Activated CD4-positive, alpha-beta memory T cell treated with anti-CD3 and anti-CD28 coated beads for 36 hours (primary cell): ENCODE data around the gene ILK. TPM values are rescaled to one million over a fixed set of nuclear protein-coding genes. Genes with fewer than 3 reads are reported as not detected.

Source experiments
- CTCF ChIA-PET: fragments of 350-600 bp; sonication (Branson Sonifier 250); formaldehyde crosslinking; loops from one replicate; lab custom pipeline; 2021; ENCODE audit warnings: antibody characterized with exemption, inconsistent platforms; lab: Charles Lee
- POLR2A ChIA-PET: fragments of 350-600 bp; sonication (Branson Sonifier 250); formaldehyde crosslinking; loops from one replicate; lab custom pipeline; 2021; ENCODE audit warnings: antibody characterized with exemption; lab: Charles Lee
- DNase-seq: peaks from one replicate; pipeline ENCODE4 v3.0.0-alpha.2; 2020
- H3K27ac Mint-ChIP-seq: one replicate; pipeline ENCODE4 v1.8.0; 2021; ENCODE audit warnings: mixed read lengths
- H3K27me3 Mint-ChIP-seq: one replicate; pipeline ENCODE4 v1.8.0; 2021; ENCODE audit warnings: mixed read lengths
- H3K36me3 Mint-ChIP-seq: one replicate; pipeline ENCODE4 v1.8.0; 2021; ENCODE audit warnings: mixed read lengths
- H3K4me1 Mint-ChIP-seq: one replicate; pipeline ENCODE4 v1.8.0; 2021; ENCODE audit warnings: low read depth, mixed read lengths
- H3K4me3 Mint-ChIP-seq: one replicate; pipeline ENCODE4 v1.8.0; 2021; ENCODE audit warnings: mild to moderate bottlenecking, mixed read lengths
- H3K9me3 Mint-ChIP-seq: one replicate; pipeline ENCODE4 v1.8.0; 2021; ENCODE audit warnings: mixed read lengths
- intact Hi-C: fragments of 100-400 bp; cut with micrococcal nuclease; formaldehyde crosslinking; loops from one replicate; pipeline ENCODE4 v1.15.1; 2023
- total RNA-seq, 2 experiments: library from RNA; stranded (reverse); gene quantifications; one replicate each; pipeline ENCODE4 v1.2.3, GENCODE V29; 2021

The ILK gene
- total RNA-seq, 2 experiments from 2014 or later, result 89.2 to 95.8 TPM

DNA sequence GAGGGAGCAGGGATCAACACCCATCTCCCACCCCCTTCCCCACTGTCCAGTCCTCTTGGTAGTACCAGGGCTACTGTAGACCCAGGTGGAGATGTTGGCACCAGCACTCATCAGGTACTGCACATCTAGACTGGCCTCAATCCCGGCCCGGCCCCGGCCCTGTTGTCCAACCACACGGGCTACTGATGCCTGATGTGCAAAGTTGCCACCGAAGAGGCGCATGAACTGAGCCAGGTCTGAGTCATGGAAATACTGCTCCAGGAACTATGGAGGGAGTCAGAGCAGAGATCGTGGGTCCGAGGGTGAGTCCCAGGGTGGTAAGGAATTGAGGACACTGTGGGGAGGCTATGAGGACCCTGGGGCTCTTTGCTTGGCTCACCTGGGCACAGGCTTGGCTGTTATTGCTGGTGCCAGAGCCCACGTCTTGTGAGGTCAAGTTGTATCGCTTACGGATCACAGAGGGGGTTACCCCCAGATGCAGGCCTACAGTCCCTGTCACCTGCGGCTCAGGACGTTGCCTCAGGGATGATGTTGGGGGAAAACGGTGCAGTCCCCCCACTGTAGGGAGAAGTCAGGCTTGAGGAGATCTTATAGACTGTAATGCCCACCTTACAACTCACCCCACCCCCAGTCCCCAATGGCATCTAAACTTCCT is 13.1 kb downstream of the ILK start:
- H3K4me1 Mint-ChIP-seq, result peaks cover 10% of the 10 kb centered on the region
- intact Hi-C loops, result loop anchor here (10.0 kb wide), 1 partner anchor 1058 kb away; the partner anchor contains the start of gene CYB5R2
- no peak overlapping the region for H3K27ac Mint-ChIP-seq
- ChIA-PET POLR2A (no interaction called here), CTCF (interaction anchor here (1.1 to 3.9 kb wide), 2 partner anchors 13 to 51 kb away, joined by 3 to 31 read pairs; partner anchors contain the start of genes ILK and RRP8)
- no peak overlapping the region for H3K4me3 Mint-ChIP-seq
- no peaks in the 10 kb centered on the region for H3K27me3 Mint-ChIP-seq
- no peak for DNase-seq
- no peaks in the 10 kb centered on the region for H3K9me3 Mint-ChIP-seq
- H3K36me3 Mint-ChIP-seq, result peaks cover 6% of the 10 kb centered on the region

DNA sequence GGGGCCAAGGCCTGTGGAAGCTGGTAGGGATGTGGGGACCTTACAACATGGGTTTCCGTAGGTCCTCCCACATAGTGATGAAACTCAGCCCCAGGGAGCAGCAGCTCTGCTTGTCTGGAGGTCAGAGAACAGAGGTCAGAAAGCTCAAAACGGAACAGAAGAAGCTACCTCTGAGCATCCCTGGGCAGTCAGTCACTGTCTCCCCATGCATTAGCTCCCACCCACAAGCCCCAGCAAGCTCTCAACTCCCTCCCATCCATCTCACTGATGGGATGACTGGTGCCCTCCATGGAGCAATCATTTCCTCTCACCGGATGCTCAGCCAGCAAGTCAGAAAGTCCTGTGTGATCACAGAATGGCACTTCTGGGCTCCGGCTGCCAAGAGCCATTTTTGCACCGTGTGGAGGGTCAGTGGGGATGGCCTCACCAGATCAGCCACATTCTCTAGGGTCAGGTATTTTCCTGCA is 13.8 kb downstream of the ILK start:
- Mint-ChIP-seq H3K27ac (no peak overlapping the region), H3K9me3 (no peaks in the 10 kb centered on the region), H3K27me3 (no peaks in the 10 kb centered on the region), H3K36me3 (peaks cover 6% of the 10 kb centered on the region), H3K4me3 (peak overlapping the region; percentile 12), H3K4me1 (peaks cover 10% of the 10 kb centered on the region)
- peak; percentile 21 for DNase-seq
- ChIA-PET CTCF (interaction anchor here (0.6 to 3.9 kb wide), 13 partner anchors 9 to 139 kb away, joined by 3 to 35 read pairs (median 4); partner anchors contain the start of genes ARFIP2, ILK, MRPL17 and RRP8), POLR2A (interaction anchor here (2.3 to 2.8 kb wide), 3 partner anchors 9 to 65 kb away, joined by 20 to 23 read pairs (median 20); partner anchors contain the start of genes ILK, MRPL17 and RRP8)
- intact Hi-C loops, result loop anchor here (10.0 kb wide), 1 partner anchor 1057 kb away; the partner anchor contains the start of gene CYB5R2

DNA sequence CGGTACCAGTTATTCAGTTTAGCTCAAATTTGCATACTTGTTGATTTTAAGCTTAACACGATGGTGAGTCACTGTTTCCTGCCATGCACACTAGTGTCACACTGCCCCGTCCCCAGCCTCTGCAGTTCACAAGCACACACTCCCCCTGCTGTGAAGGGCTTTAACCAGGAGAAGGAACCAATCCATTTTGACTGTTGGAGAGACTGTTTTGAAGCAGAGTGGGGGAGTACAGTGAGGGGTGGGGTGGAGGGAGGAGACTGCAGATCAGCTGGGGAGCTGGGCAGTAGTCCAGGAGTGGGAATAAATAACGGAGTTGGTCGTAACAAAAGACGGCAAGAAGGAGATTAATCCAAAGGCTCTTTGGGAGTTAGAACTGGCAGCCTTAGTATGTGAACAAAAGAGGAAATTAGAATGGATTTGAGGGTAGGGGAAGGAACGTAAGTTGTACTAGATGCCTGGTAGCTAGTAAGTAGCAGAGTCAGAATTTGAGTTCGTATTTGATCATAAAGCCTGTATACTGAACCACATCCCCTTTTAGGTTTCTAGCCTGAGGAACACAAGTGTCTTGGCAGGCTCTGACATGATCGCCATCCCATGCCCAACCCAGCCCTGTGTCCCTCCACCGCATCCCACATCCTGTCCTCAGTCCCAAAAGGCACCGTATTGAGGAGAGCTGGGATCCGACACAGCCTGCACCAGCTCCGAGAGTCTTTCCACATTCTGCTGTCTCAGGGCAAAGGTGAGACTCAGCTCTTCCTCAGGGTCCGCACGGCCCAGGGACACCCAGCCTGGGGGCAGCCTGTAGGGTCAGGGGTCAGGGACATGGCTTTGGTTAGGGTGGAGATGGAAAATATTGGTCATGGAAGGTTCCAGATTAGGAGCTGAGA is 14.8 kb downstream of the ILK start:
- H3K27me3 Mint-ChIP-seq, result no peaks in the 10 kb centered on the region
- no peaks in the 10 kb centered on the region for H3K9me3 Mint-ChIP-seq
- ChIA-PET POLR2A (interaction anchor here (0.6 to 2.8 kb wide), 10 partner anchors 9 to 228 kb away, joined by 3 to 23 read pairs (median 4); partner anchors contain the start of genes ILK, MRPL17, RRP8 and SMPD1), CTCF (interaction anchor here (0.6 to 3.9 kb wide), 24 partner anchors 9 to 239 kb away, joined by 3 to 35 read pairs (median 4); partner anchors contain the start of genes ARFIP2, ILK, MRPL17 and RRP8)
- peak; percentile 83 for DNase-seq
- H3K4me1 Mint-ChIP-seq, result peaks cover 10% of the 10 kb centered on the region
- no peak overlapping the region for H3K27ac Mint-ChIP-seq
- no peak overlapping the region for H3K4me3 Mint-ChIP-seq
- peaks cover 6% of the 10 kb centered on the region for H3K36me3 Mint-ChIP-seq
- intact Hi-C loops, result loop anchor here (1.0 to 10.0 kb wide), 6 partner anchors 14 to 1056 kb away; partner anchors contain the start of genes CYB5R2, MRPL17 and TRIM5

GRCh38 chr11:6619004-6619745 is 15.6 kb downstream of the ILK start, which contains the start of gene TPP1:
TPP1 (minus strand) TSS chr11:6619422; CDS start chr11:6619400, 22 bp downstream.
- POLR2A ChIA-PET, result interaction anchor here (0.6 to 2.8 kb wide), 10 partner anchors 8 to 229 kb away, joined by 3 to 23 read pairs (median 4); partner anchors contain the start of genes ILK, MRPL17, RRP8 and SMPD1
- Mint-ChIP-seq H3K9me3 (no peaks in the 10 kb centered on the region), H3K27me3 (no peaks in the 10 kb centered on the region), H3K4me3 (no peak within 1 kb of the TSS), H3K4me1 (peaks cover 10% of the 10 kb centered on the region), H3K27ac (no peak within 1 kb of the TSS), H3K36me3 (peaks cover 6% of the 10 kb centered on the region)
- intact Hi-C loops, result loop anchor here (1.0 to 10.0 kb wide), 4 partner anchors 28 to 1056 kb away; partner anchors contain the start of genes CYB5R2, MRPL17 and TRIM5
- CTCF ChIA-PET, result interaction anchor here (0.7 to 3.9 kb wide), 20 partner anchors 9 to 240 kb away, joined by 3 to 35 read pairs (median 5); partner anchors contain the start of genes ARFIP2, ILK, MRPL17 and RRP8
- peak; percentile 93 for DNase-seq

GRCh38 chr11:6620636-6621035 is 17.1 kb downstream of the ILK start:
- no peaks in the 10 kb centered on the region for H3K9me3 Mint-ChIP-seq
- H3K36me3 Mint-ChIP-seq, result peaks cover 5% of the 10 kb centered on the region
- CTCF ChIA-PET, result interaction anchor here (0.6 to 1.9 kb wide), 6 partner anchors 7 to 241 kb away, joined by 3 to 10 read pairs (median 4); partner anchors contain the start of genes MRPL17 and TAF10
- no peak overlapping the region for H3K27ac Mint-ChIP-seq
- POLR2A ChIA-PET, result interaction anchor here (0.7 to 1.0 kb wide), 2 partner anchors 11 to 26 kb away, joined by 3 read pairs; no protein-coding TSS in a partner anchor
- DNase-seq, result no peak
- H3K4me3 Mint-ChIP-seq, result no peak overlapping the region
- peaks cover 10% of the 10 kb centered on the region for H3K4me1 Mint-ChIP-seq
- intact Hi-C loops, result no loop called here
- H3K27me3 Mint-ChIP-seq, result no peaks in the 10 kb centered on the region

DNA sequence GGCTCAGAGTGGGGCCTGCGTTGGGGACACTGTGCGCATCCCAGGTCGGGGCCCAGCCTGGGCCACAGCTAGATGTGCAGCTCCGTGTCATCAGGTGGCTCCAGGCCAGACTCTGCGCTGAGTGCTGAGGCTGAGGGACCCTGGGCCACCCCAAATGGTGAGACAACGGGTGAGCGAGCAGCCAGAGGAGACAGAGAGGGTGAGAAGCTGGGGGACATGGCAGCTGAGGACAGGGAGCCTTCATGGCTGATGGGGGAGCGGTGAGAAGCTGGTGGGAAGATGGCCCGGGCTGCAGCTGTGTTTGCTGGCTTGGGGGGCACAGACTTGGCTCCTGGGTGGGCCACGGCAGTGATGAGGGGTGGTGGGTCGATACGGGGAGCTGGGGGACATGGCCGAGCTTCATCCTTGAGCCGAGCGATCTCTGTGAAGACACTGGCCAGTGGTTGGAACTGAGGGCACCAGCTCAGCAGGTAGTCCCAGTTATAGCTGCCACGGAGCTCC is 18.2 kb downstream of the ILK start:
- H3K27ac Mint-ChIP-seq, result no peak overlapping the region
- intact Hi-C loops, result no loop called here
- H3K9me3 Mint-ChIP-seq, result no peaks in the 10 kb centered on the region
- H3K4me1 Mint-ChIP-seq, result peaks cover 4% of the 10 kb centered on the region
- CTCF ChIA-PET, result interaction anchor here (0.8 to 1.9 kb wide), 3 partner anchors 9 to 243 kb away, joined by 3 to 10 read pairs (median 9); partner anchors contain the start of gene MRPL17
- no peaks in the 10 kb centered on the region for H3K27me3 Mint-ChIP-seq
- no peak overlapping the region for H3K4me3 Mint-ChIP-seq
- POLR2A ChIA-PET, result interaction anchor here (0.7 to 1.3 kb wide), 5 partner anchors 10 to 73 kb away, joined by 3 to 6 read pairs (median 3); partner anchors contain the start of gene TAF10
- DNase-seq, result no peak
- H3K36me3 Mint-ChIP-seq, result no peaks in the 10 kb centered on the region

- Mint-ChIP-seq H3K27ac (no peak overlapping the region), H3K9me3 (no peaks in the 10 kb centered on the region), H3K36me3 (no peaks in the 10 kb centered on the region), H3K27me3 (no peaks in the 10 kb centered on the region), H3K4me1 (peaks cover 12% of the 10 kb centered on the region), H3K4me3 (no peak overlapping the region)
- intact Hi-C loops, result no loop called here
- no peak for DNase-seq
- ChIA-PET POLR2A (interaction anchor here (0.7 to 1.3 kb wide), 4 partner anchors 11 to 72 kb away, joined by 3 to 6 read pairs (median 3); partner anchors contain the start of gene TAF10), CTCF (no interaction called here)
Observed at GRCh38 chr11:6622261-6623171, 18.9 kb downstream of the ILK start.

GRCh38 chr11:6623391-6624363 is 20.1 kb downstream of the ILK start:
- no peak for DNase-seq
- ChIA-PET CTCF (interaction anchor here (0.9 kb wide), 1 partner anchor 12 kb away, joined by 3 read pairs; the partner anchor contains the start of gene TAF10), POLR2A (no interaction called here)
- H3K27ac Mint-ChIP-seq, result no peak overlapping the region
- intact Hi-C loops, result no loop called here
- no peaks in the 10 kb centered on the region for H3K9me3 Mint-ChIP-seq
- peaks cover 20% of the 10 kb centered on the region for H3K4me1 Mint-ChIP-seq
- H3K36me3 Mint-ChIP-seq, result no peaks in the 10 kb centered on the region
- no peak overlapping the region for H3K4me3 Mint-ChIP-seq
- H3K27me3 Mint-ChIP-seq, result no peaks in the 10 kb centered on the region
